GM12878 (cell line): ENCODE measurements around the gene HPS6. TPM values are rescaled to one million over a fixed set of nuclear protein-coding genes. Genes with fewer than 3 reads are reported as not detected.

Source experiments
- ATAC-seq: fragments of 200-7000 bp; cut with Tn5 transposase; 3 replicates; pipeline ENCODE4 v1.9.1; 2020; ENCODE audit warnings: mild to moderate bottlenecking, moderate library complexity
- BruUV-seq: library from RNA; stranded (reverse); fragments of 400-500 nt; replicated peaks from 2 replicates; lab custom pipeline; 2021; lab: Mats Ljungman, UMichigan
- CTCF ChIA-PET: fragments of 300-600 bp; sonication (Branson Sonifier 250); formaldehyde crosslinking; extraction: SDS; loops from one replicate; lab custom pipeline; 2021; ENCODE audit warnings: inconsistent platforms; lab: Yijun Ruan, JAX
- POLR2A ChIA-PET: fragments of 350-600 bp; formaldehyde crosslinking; extraction: SDS; loops from one replicate; lab custom pipeline; 2021; ENCODE audit warnings: inconsistent platforms; lab: Charles Lee
- RAD21 ChIA-PET: fragments of 300-600 bp; sonication (Branson Sonifier 250); formaldehyde crosslinking; loops from one replicate; lab custom pipeline; 2023; ENCODE audit warnings: antibody characterized with exemption; ENCODE audit not compliant: unreplicated experiment; lab: Charles Lee
- SMC1A ChIA-PET: fragments of 300-600 bp; sonication (Branson Sonifier 250); formaldehyde crosslinking; loops from one replicate; lab custom pipeline; 2023; ENCODE audit not compliant: unreplicated experiment, uncharacterized antibody; lab: Charles Lee
- DNase-seq: peaks from one replicate; pipeline ENCODE4 v3.0.0-alpha.2; 2011; ENCODE audit warnings: low read depth, low spot score
- FAIRE-seq: peaks from 3 replicates; lab custom pipeline; 2011; peaks lifted over from hg19 to GRCh38; lab: Jason Lieb, UNC
- H2AFZ ChIP-seq: 2 replicates; pipeline ENCODE4 v1.6.0; 2011; ENCODE audit warnings: low read depth, low read length, control low read depth; ENCODE audit not compliant: control insufficient read depth
- H3K27ac ChIP-seq: 2 replicates; pipeline ENCODE4 v1.5.1; 2011; ENCODE audit warnings: control low read depth; ENCODE audit not compliant: control insufficient read depth, insufficient read depth
- H3K27me3 ChIP-seq, 2 experiments: replicated peaks in 1 of 2; 2 replicates each; pipeline versions ENCODE4 v1.6.0 to v1.6.1; 2011; ENCODE audit warnings: low read length in 1 of 2; ENCODE audit not compliant: control insufficient read depth in 2 of 2, insufficient read depth in 2 of 2
- H3K36me3 ChIP-seq, 2 experiments: 2 replicates each; pipeline ENCODE4 v1.5.1; 2011; ENCODE audit warnings: low read length in 1 of 2; ENCODE audit not compliant: control insufficient read depth in 2 of 2, insufficient read depth in 2 of 2
- H3K4me1 ChIP-seq: 2 replicates; pipeline ENCODE4 v1.6.1; 2011; ENCODE audit warnings: mild to moderate bottlenecking, low read length, moderate library complexity, mixed read lengths; ENCODE audit not compliant: control insufficient read depth, insufficient read depth
- H3K4me2 ChIP-seq: 2 replicates; pipeline ENCODE4 v1.6.0; 2011; ENCODE audit warnings: control low read depth; ENCODE audit not compliant: control insufficient read depth, insufficient read depth
- H3K4me3 ChIP-seq: fragments of 200-600 bp; sonication (generic); 2 replicates; pipeline ENCODE4 v1.5.1; 2016
- H3K79me2 ChIP-seq: 2 replicates; pipeline ENCODE4 v1.6.0; 2011; ENCODE audit warnings: low read length; ENCODE audit not compliant: control insufficient read depth, insufficient read depth
- H3K9ac ChIP-seq: 2 replicates; pipeline ENCODE4 v1.8.0; 2011; ENCODE audit warnings: low read length, control low read depth, mixed read lengths; ENCODE audit not compliant: control insufficient read depth, insufficient read depth
- H3K9me3 ChIP-seq: replicated peaks from 3 replicates; pipeline ENCODE4 v1.5.1; 2011; ENCODE audit warnings: mild to moderate bottlenecking, low read length; ENCODE audit not compliant: control insufficient read depth, insufficient read depth
- H4K20me1 ChIP-seq: 2 replicates; pipeline ENCODE4 v1.6.0; 2011; ENCODE audit not compliant: control insufficient read depth, insufficient read depth
- BHLHE40 ChIP-seq, 2 experiments: fragments of 450-650 bp in 1 of 2; IDR thresholded peaks; 2 replicates each; pipeline ENCODE4 v1.6.1; 2011 to 2017; ENCODE audit warnings: low read depth in 2 of 2, borderline replicate concordance in 1 of 2, improper control_type of control experiment in 1 of 2, low read length in 1 of 2, mild to moderate bottlenecking in 1 of 2
- CBFB ChIP-seq: IDR thresholded peaks from 2 replicates; pipeline ENCODE4 v1.6.1; 2016; ENCODE audit warnings: antibody characterized with exemption, low read depth
- GABPA ChIP-seq: IDR thresholded peaks from 2 replicates; pipeline ENCODE4 v1.6.1; 2014; ENCODE audit warnings: antibody characterized with exemption, low read depth, mild to moderate bottlenecking, inconsistent platforms
- HDAC2 ChIP-seq: fragments of 200-600 bp; sonication (generic); IDR thresholded peaks from 2 replicates; pipeline ENCODE4 v1.6.1; 2017
- IKZF1 ChIP-seq: fragments of 450-650 bp; conservative IDR thresholded peaks from 2 replicates; pipeline ENCODE4 v1.6.1; 2017; ENCODE audit warnings: antibody characterized with exemption, mild to moderate bottlenecking
- KAT2A ChIP-seq: conservative IDR thresholded peaks from 2 replicates; pipeline ENCODE4 v1.6.1; 2011; ENCODE audit warnings: low read depth, low read length; ENCODE audit not compliant: control insufficient read depth
- SPI1 ChIP-seq: IDR thresholded peaks from 2 replicates; pipeline ENCODE4 v1.6.1; 2011; ENCODE audit warnings: low read depth, mild to moderate bottlenecking, low read length, moderate library complexity, borderline replicate concordance; ENCODE audit not compliant: insufficient read depth
- STAT3 ChIP-seq: IDR thresholded peaks from 2 replicates; pipeline ENCODE4 v1.6.1; 2011; ENCODE audit warnings: low read depth, low read length, improper control_type of control experiment
- YBX1 ChIP-seq: fragments of 450-650 bp; IDR thresholded peaks from 2 replicates; pipeline ENCODE4 v1.6.1; 2016; ENCODE audit warnings: antibody characterized with exemption
- ZNF24 ChIP-seq: fragments of 450-650 bp; IDR thresholded peaks from 2 replicates; pipeline ENCODE4 v1.6.1; 2017; ENCODE audit warnings: antibody characterized with exemption, mild to moderate bottlenecking
- WGBS: methylation state at CpG from one replicate; pipeline ENCODE4 v1.1.6; 2016; ENCODE audit warnings: low lambda C conversion rate; ENCODE audit not compliant: insufficient replicate concordance, insufficient coverage; ENCODE audit errors: missing lambda C conversion rate; 5-methylcytosine and 5-hydroxymethylcytosine counted together
- in situ Hi-C: fragments of 300-500 bp; cut with MboI; formaldehyde crosslinking; loops from 9 replicates; pipeline ENCODE4 v1.14.3; 2018; ENCODE audit warnings: mixed read lengths
- intact Hi-C: fragments of 100-400 bp; cut with micrococcal nuclease; formaldehyde crosslinking; loops from one replicate; pipeline ENCODE4 v1.14.2; 2022; ENCODE audit not compliant: unreplicated experiment
- polyA plus RNA-seq, 11 experiments: library from polyadenylated mRNA; depleted of rRNA in 4 of 11; unstranded in 6 of 11; stranded (reverse) in 5 of 11; fragments of >200 nt; fragmentation: Nextera tagmentation in 4 of 11; fragmentation: Illumina TruSeq in 1 of 11; extraction: Ambion mirVana in 4 of 11; extraction: Trizol in 1 of 11; gene quantifications; 1 replicate in 1 of 11; 2 replicates in 10 of 11; pipeline versions ENCODE4 v1.2.1 to v1.2.3, GENCODE V29; 2011 to 2016; ENCODE audit warnings: inconsistent platforms in 2 of 11, missing spikeins in 2 of 11, low read depth in 1 of 11
- total RNA-seq, 4 experiments: library from RNA; depleted of rRNA in 3 of 4; stranded (reverse); fragments of >200 nt in 3 of 4; fragmentation: Illumina TruSeq in 1 of 4; extraction: Trizol in 1 of 4; gene quantifications; 2 replicates each; pipeline versions ENCODE4 v1.2.1 to v1.2.3, GENCODE V29; 2013 to 2021
- TF ChIP-seq, protein P1 (sequence below): IDR thresholded peaks from 2 replicates; pipeline ENCODE4 v1.6.1; 2012; ENCODE audit warnings: low read depth, low read length, improper control_type of control experiment

Gene HPS6
- total and polyA plus RNA-seq, 10 of the 15 experiments (the other 5 are each of a cell fraction or from before 2014, with no cell fraction given) = 1.4 to 28.0 (median 12.0) TPM

GRCh38 chr10:102111276-102111675 is 46.1 kb downstream of the HPS6 start:
- Histone ChIP-seq H3K4me2 (no peak overlapping the region), H3K79me2 (peaks cover 42% of the 10 kb centered on the region), H3K4me3 (no peak overlapping the region), H2AFZ (no peak overlapping the region), H3K9ac (no peak overlapping the region), H3K9me3 (no peaks in the 10 kb centered on the region), H3K36me3 (peaks cover 21 to 35% of the 10 kb centered on the region in 2 experiments), H3K27ac (no peak overlapping the region), H3K27me3 (no peaks in the 10 kb centered on the region), H3K4me1 (peaks cover 18% of the 10 kb centered on the region), H4K20me1 (no peaks in the 10 kb centered on the region)
- RAD21 ChIA-PET = interaction anchor here (0.9 kb wide), 1 partner anchor 472 kb away, joined by 3 read pairs; no protein-coding TSS in a partner anchor
- POLR2A ChIA-PET = no interaction called here
- intact Hi-C loops (no loop called here), in situ Hi-C loops (no loop called here)
- no peak for ATAC-seq
- no peak for DNase-seq
- no peak for FAIRE-seq
- 96% methylated on average over 12 of the region's 12 CpGs for WGBS
- CTCF ChIA-PET = interaction anchor here (0.6 to 1.4 kb wide), 4 partner anchors 11 to 483 kb away, joined by 3 to 5 read pairs (median 4); no protein-coding TSS in a partner anchor
- SMC1A ChIA-PET = interaction anchor here (1.4 to 1.6 kb wide), 2 partner anchors 11 to 37 kb away, joined by 4 read pairs; no protein-coding TSS in a partner anchor
- no peak for TF ChIP-seq HDAC2
- TF ChIP-seq SPI1 = no peak
- TF ChIP-seq CBFB = no peak
- TF ChIP-seq, protein P1, sequence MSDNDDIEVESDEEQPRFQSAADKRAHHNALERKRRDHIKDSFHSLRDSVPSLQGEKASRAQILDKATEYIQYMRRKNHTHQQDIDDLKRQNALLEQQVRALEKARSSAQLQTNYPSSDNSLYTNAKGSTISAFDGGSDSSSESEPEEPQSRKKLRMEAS = no peak
- TF ChIP-seq KAT2A = no peak
- no peak for TF ChIP-seq ZNF24
- TF ChIP-seq STAT3 = no peak
- no peak for TF ChIP-seq YBX1
- no peak for TF ChIP-seq IKZF1
- TF ChIP-seq BHLHE40 (IDR thresholded peaks at IDR 0.05; ENCODE audit: borderline replicate concordance in 1 of 2, low read depth in 2 of 2, low read length in 1 of 2) = no peak
- no peak for TF ChIP-seq GABPA
- BruUV-seq = no TSS peak
